ENCODE data around the gene EMILIN1.
"Not testable (repeated sequence)": the region's sequence is repeated elsewhere in the genome, so short reads cannot be mapped to it uniquely, and the experiment has no call there.

EMILIN1 gene

GRCh38 chr2:27092696-27093429, 14.4 kb downstream of the EMILIN1 start:
- DNase-seq = no peak

GRCh38 chr2:27093430-27094352, 15.3 kb downstream of the EMILIN1 start:
- DNase-seq = no peak

GRCh38 chr2:27094353-27094984, 16.1 kb downstream of the EMILIN1 start:
- no peak for DNase-seq

- DNase-seq = no peak
Measured at GRCh38 chr2:27095427-27095744, 17.0 kb downstream of the EMILIN1 start.

GRCh38 chr2:27095745-27096651, 17.6 kb downstream of the EMILIN1 start:
- peak in 45 of 56 donors; percentile 22 to 82 (median 51) for DNase-seq

- DNase-seq = no peak
Measured at GRCh38 chr2:27096748-27097297, 18.4 kb downstream of the EMILIN1 start.

- no peak for DNase-seq
Measured at GRCh38 chr2:27097341-27097740, 18.9 kb downstream of the EMILIN1 start.

- DNase-seq = no peak
Measured at GRCh38 chr2:27099334-27099955, 21.0 kb downstream of the EMILIN1 start.

GRCh38 chr2:27100036-27100435, 21.6 kb downstream of the EMILIN1 start:
- DNase-seq = no peak

GRCh38 chr2:27102329-27102728, 23.9 kb downstream of the EMILIN1 start:
- DNase-seq = no peak

GRCh38 chr2:27105981-27106380, 27.6 kb downstream of the EMILIN1 start:
- no peak for DNase-seq

- DNase-seq = no peak
Measured at GRCh38 chr2:27108221-27108620, 29.8 kb downstream of the EMILIN1 start.

- no peak for DNase-seq
Measured at GRCh38 chr2:27109083-27109482, 30.7 kb downstream of the EMILIN1 start.

GRCh38 chr2:27110603-27111352, 32.4 kb downstream of the EMILIN1 start:
- DNase-seq = not testable (repeated sequence)

- not testable (repeated sequence) for DNase-seq
Measured at GRCh38 chr2:27111392-27112078, 33.1 kb downstream of the EMILIN1 start.

- DNase-seq = no peak
Measured at GRCh38 chr2:27115519-27115918, 37.1 kb downstream of the EMILIN1 start.

GRCh38 chr2:27117995-27118524, 39.6 kb downstream of the EMILIN1 start:
- DNase-seq = no peak

GRCh38 chr2:27118525-27119329, 40.3 kb downstream of the EMILIN1 start, which contains the start of gene CGREF1:
Gene CGREF1, minus strand, starts transcription at chr2:27119128. Its CDS starts 14,762 bp downstream, at chr2:27104366.
- peak in 8 of 56 donors; percentile 6 to 42 (median 15) for DNase-seq

All from amygdala (tissue), 56 donors.